ENCODE results near the gene REM1. TPM values are rescaled to one million over a fixed set of nuclear protein-coding genes. Genes with fewer than 3 reads are reported as not detected.

The REM1 gene
- total and polyA plus RNA-seq, 2 of the 13 experiments (the other 11 are each of a cell fraction or from before 2014, with no cell fraction given), result not detected

GRCh38 chr20:31514154-31515071 lies 39.3 kb downstream of the REM1 start, which contains the start of gene HM13 (continued):
- peak; percentile 91 for TF ChIP-seq ZNF704 (CRISPR knock-in tag; IDR thresholded peaks at IDR 0.05; ENCODE audit: borderline replicate concordance)
- TF ChIP-seq MTF1 (CRISPR knock-in tag; IDR thresholded peaks at IDR 0.05), result no peak; the same call in 1 of the 2 replicates
- TF ChIP-seq, protein P1, sequence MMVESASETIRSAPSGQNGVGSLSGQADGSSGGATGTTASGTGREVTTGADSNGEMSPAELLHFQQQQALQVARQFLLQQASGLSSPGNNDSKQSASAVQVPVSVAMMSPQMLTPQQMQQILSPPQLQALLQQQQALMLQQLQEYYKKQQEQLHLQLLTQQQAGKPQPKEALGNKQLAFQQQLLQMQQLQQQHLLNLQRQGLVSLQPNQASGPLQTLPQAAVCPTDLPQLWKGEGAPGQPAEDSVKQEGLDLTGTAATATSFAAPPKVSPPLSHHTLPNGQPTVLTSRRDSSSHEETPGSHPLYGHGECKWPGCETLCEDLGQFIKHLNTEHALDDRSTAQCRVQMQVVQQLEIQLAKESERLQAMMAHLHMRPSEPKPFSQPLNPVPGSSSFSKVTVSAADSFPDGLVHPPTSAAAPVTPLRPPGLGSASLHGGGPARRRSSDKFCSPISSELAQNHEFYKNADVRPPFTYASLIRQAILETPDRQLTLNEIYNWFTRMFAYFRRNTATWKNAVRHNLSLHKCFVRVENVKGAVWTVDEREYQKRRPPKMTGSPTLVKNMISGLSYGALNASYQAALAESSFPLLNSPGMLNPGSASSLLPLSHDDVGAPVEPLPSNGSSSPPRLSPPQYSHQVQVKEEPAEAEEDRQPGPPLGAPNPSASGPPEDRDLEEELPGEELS (CRISPR knock-in tag; IDR thresholded peaks at IDR 0.05), result no peak; the same call in none of the 2 replicates
- TF ChIP-seq PRMT3 (CRISPR knock-in tag; IDR thresholded peaks at IDR 0.05; ENCODE audit: borderline replicate concordance, low read depth), result peak; percentile 89; the same call in 1 of the 2 replicates
- peak; percentile 86; the same call in 1 of the 2 replicates for TF ChIP-seq ZNF737 (CRISPR knock-in tag; IDR thresholded peaks at IDR 0.05; ENCODE audit: borderline replicate concordance)
- peak; percentile 94 for TF ChIP-seq NR0B2 (CRISPR knock-in tag; IDR thresholded peaks at IDR 0.05)
- peak; percentile 97 for TF ChIP-seq KLF6 (CRISPR knock-in tag; IDR thresholded peaks at IDR 0.05)
- 0 out of 2 replicates have a peak, but pooled peaks have one; percentile 54 for TF ChIP-seq ESRRA (CRISPR knock-in tag; IDR thresholded peaks at IDR 0.05; ENCODE audit: low read depth)
- TF ChIP-seq HNF1B (CRISPR knock-in tag; IDR thresholded peaks at IDR 0.05), result peak; percentile 91
- TF ChIP-seq ERF (CRISPR knock-in tag; IDR thresholded peaks at IDR 0.05), result peak; percentile 89
- 0 out of 2 replicates have a peak, but pooled peaks have one; percentile 63 for TF ChIP-seq MZF1 (CRISPR knock-in tag; IDR thresholded peaks at IDR 0.05; ENCODE audit: borderline replicate concordance)
- TF ChIP-seq, protein P2, sequence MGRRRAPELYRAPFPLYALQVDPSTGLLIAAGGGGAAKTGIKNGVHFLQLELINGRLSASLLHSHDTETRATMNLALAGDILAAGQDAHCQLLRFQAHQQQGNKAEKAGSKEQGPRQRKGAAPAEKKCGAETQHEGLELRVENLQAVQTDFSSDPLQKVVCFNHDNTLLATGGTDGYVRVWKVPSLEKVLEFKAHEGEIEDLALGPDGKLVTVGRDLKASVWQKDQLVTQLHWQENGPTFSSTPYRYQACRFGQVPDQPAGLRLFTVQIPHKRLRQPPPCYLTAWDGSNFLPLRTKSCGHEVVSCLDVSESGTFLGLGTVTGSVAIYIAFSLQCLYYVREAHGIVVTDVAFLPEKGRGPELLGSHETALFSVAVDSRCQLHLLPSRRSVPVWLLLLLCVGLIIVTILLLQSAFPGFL (CRISPR knock-in tag; IDR thresholded peaks at IDR 0.05), result 0 out of 2 replicates have a peak, but pooled peaks have one; percentile 34
- TF ChIP-seq ZNF235 (CRISPR knock-in tag; IDR thresholded peaks at IDR 0.05; ENCODE audit: borderline replicate concordance), result peak; percentile 67; the same call in 1 of the 2 replicates
- TF ChIP-seq ZNF362 (CRISPR knock-in tag; IDR thresholded peaks at IDR 0.05; ENCODE audit: borderline replicate concordance), result peak; percentile 51; the same call in 1 of the 2 replicates
- TF ChIP-seq ZNF317 (CRISPR knock-in tag; IDR thresholded peaks at IDR 0.05), result peak; percentile 79
- peak; percentile 55; the same call in 1 of the 2 replicates for TF ChIP-seq ELF3 (CRISPR knock-in tag; IDR thresholded peaks at IDR 0.05)
- peak; percentile 59 for TF ChIP-seq AGO1 (IDR thresholded peaks at IDR 0.05; ENCODE audit: low read depth, low read length, poor library complexity, severe bottlenecking)
- peak; percentile 94 for TF ChIP-seq SALL1 (CRISPR knock-in tag; IDR thresholded peaks at IDR 0.05)
- TF ChIP-seq FOXA1 (IDR thresholded peaks at IDR 0.05), result no peak
- peak; percentile 90 for TF ChIP-seq FOXA1 (CRISPR knock-in tag; IDR thresholded peaks at IDR 0.05)

All from HepG2 (cell line).